Stomach (tissue), 9 donors: Measurements from ENCODE around the gene PLCE1. TPM values are rescaled to one million over a fixed set of nuclear protein-coding genes. Genes with fewer than 3 reads are reported as not detected.
"Not testable (repeated sequence)": the region's sequence is repeated elsewhere in the genome, so short reads cannot be mapped to it uniquely, and the experiment has no call there.

ENCODE experiments used
- DNase-seq, 2 donors: peaks; one replicate each; pipeline versions ENCODE4 v3.0.0 to v3.0.0-alpha.2; 2013 to 2019
- H3K27ac ChIP-seq, 5 donors: fragments of 200-600 bp in 4 of 5; sonication (generic) in 4 of 5; one replicate each; pipeline ENCODE4 v1.5.1; 2013 to 2019; ENCODE audit warnings: mild to moderate bottlenecking in 1 of 5, moderate library complexity in 1 of 5
- H3K27me3 ChIP-seq, 3 donors: fragments of 200-600 bp; sonication (generic); one replicate each; pipeline ENCODE4 v1.5.1; 2017 to 2019; ENCODE audit warnings: mixed run types in 1 of 3
- H3K36me3 ChIP-seq, 4 donors: fragments of 200-600 bp; sonication (generic); 1 replicate in 3 of 4; 2 replicates in 1 of 4; pipeline ENCODE4 v1.5.1; 2016 to 2019
- H3K4me1 ChIP-seq, 4 donors: fragments of 200-600 bp; sonication (generic); one replicate each; pipeline ENCODE4 v1.5.1; 2016 to 2019
- H3K4me3 ChIP-seq, 4 donors: fragments of 200-600 bp; sonication (generic) in 3 of 4; one replicate each; pipeline ENCODE4 v1.5.1; 2016 to 2019; ENCODE audit warnings: mild to moderate bottlenecking in 1 of 4
- H3K9me3 ChIP-seq, 4 donors: fragments of 200-600 bp; sonication (generic); one replicate each; pipeline ENCODE4 v1.5.1; 2016 to 2019
- EP300 ChIP-seq: sonication (generic); formaldehyde crosslinking; IDR thresholded peaks from one replicate; pipeline ENCODE4 v1.6.1; 2017; ENCODE audit warnings: antibody characterized with exemption
- POLR2A ChIP-seq, 4 donors: fragments of 450-650 bp; IDR thresholded peaks; one replicate each; pipeline ENCODE4 v1.6.1; 2016; ENCODE audit warnings: antibody characterized with exemption in 4 of 4, control low read depth in 2 of 4, mild to moderate bottlenecking in 1 of 4, moderate library complexity in 1 of 4
- POLR2AphosphoS5 ChIP-seq, 3 donors: sonication (generic); formaldehyde crosslinking; IDR thresholded peaks; one replicate each; pipeline ENCODE4 v1.6.1; 2016; ENCODE audit warnings: antibody characterized with exemption in 3 of 3
- WGBS, 5 donors: extraction: QIAGEN DNeasy Blood & Tissue Kit in 3 of 5; methylation state at CpG; one replicate each; pipeline versions ENCODE4 v1.1.5 to v1.1.7; 2013 to 2018; 5-methylcytosine and 5-hydroxymethylcytosine counted together
- intact Hi-C: fragments of 100-400 bp; cut with DNase I; formaldehyde crosslinking; loops from one replicate; pipeline ENCODE4 v1.15.1; 2023; ENCODE audit warnings: low total_unique reads
- polyA plus RNA-seq, 3 donors: library from polyadenylated mRNA; stranded (reverse); fragments of 200-250 nt; gene quantifications; one replicate each; pipeline ENCODE4 v1.2.3, GENCODE V29; 2013
- total RNA-seq, 5 donors: library from RNA; depleted of rRNA; stranded (reverse); fragments of >200 nt; gene quantifications; one replicate each; pipeline versions ENCODE4 v1.1.0 to v1.2.3, GENCODE V29; 2014 to 2016
- TF ChIP-seq, protein P1 (sequence below), 7 experiments: fragments of 450-650 bp in 4 of 7; fragments of 200-600 bp in 3 of 7; sonication (generic) in 3 of 7; IDR thresholded peaks; one replicate each; pipeline ENCODE4 v1.5.1; 2016 to 2019; ENCODE audit warnings: antibody characterized with exemption in 7 of 7, control low read depth in 2 of 7, mild to moderate bottlenecking in 1 of 7
- donor health status: healthy with polysubstance abuse.
- donor health status: Bipolar disorder and iron deficiency.
- donor health status: healthy.

Gene PLCE1
- total and polyA plus RNA-seq, 8 donors, result 0.98 to 25.5 (median 14.2) TPM

DNA sequence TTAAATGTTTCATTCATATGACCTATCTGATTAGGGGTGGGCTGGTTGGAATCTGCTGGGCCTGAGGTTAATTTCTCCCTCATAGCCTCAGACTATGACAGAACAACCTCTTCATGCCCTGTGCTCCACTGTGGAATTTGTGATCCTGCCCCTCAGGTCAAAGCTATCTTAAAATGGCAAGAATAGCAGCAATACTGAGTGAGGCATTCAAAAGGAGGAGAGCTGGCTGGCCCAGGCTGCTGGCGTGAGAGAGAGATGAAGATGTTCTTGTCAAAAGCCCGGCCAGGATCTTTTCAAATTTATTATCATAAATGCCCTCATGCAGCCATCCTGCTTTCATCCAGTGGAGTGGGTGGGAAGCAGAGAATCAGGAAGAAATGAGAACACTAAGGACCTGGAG is 41.8 kb upstream of the PLCE1 start:
- Histone ChIP-seq H3K36me3 (no peaks in the 10 kb centered on the region), H3K4me1 (no peaks in the 10 kb centered on the region), H3K4me3 (no peak overlapping the region), H3K27me3 (no peaks in the 10 kb centered on the region), H3K9me3 (no peaks in the 10 kb centered on the region), H3K27ac (no peak overlapping the region)
- TF ChIP-seq POLR2AphosphoS5 (IDR thresholded peaks at IDR 0.05) (no peak), EP300 (no peak), POLR2A (IDR thresholded peaks at IDR 0.05) (no peak)
- TF ChIP-seq, protein P1, sequence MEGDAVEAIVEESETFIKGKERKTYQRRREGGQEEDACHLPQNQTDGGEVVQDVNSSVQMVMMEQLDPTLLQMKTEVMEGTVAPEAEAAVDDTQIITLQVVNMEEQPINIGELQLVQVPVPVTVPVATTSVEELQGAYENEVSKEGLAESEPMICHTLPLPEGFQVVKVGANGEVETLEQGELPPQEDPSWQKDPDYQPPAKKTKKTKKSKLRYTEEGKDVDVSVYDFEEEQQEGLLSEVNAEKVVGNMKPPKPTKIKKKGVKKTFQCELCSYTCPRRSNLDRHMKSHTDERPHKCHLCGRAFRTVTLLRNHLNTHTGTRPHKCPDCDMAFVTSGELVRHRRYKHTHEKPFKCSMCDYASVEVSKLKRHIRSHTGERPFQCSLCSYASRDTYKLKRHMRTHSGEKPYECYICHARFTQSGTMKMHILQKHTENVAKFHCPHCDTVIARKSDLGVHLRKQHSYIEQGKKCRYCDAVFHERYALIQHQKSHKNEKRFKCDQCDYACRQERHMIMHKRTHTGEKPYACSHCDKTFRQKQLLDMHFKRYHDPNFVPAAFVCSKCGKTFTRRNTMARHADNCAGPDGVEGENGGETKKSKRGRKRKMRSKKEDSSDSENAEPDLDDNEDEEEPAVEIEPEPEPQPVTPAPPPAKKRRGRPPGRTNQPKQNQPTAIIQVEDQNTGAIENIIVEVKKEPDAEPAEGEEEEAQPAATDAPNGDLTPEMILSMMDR (IDR thresholded peaks at IDR 0.05), result no peak
- DNase-seq, result no peak
- intact Hi-C loops, result no loop called here
- WGBS, 5 donors, result 83 to 94% (median 88%) methylated on average over 2 of the region's 2 CpGs

DNA sequence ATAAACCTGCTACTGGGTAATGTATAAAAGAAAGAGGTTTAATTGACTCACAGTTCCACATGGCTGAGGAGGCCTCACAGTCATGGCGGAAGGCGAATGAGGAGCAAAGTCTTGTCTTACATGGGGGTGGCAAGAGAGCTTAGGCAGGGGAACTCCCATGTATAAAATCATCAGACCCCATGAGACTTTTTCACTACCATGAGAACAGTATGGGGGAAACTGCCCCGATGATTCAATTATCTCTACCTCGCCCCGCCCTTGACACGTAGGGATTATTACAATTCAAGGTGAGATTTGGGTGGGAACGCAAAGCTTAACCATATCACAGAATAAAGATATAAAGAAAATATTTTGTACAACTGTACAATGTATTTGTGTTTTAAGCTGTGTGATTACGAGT is 39.4 kb upstream of the PLCE1 start:
- Histone ChIP-seq H3K27me3 (no peaks in the 10 kb centered on the region), H3K9me3 (no peaks in the 10 kb centered on the region), H3K4me1 (no peaks in the 10 kb centered on the region), H3K27ac (no peak overlapping the region), H3K4me3 (no peak overlapping the region), H3K36me3 (no peaks in the 10 kb centered on the region)
- TF ChIP-seq, protein P1 (IDR thresholded peaks at IDR 0.05), result no peak
- TF ChIP-seq EP300, result no peak
- TF ChIP-seq POLR2A (IDR thresholded peaks at IDR 0.05), result no peak
- 92 to 95% (median 95%) methylated on average over 8 of the region's 8 CpGs for WGBS, 5 donors
- intact Hi-C loops, result no loop called here
- no peak for DNase-seq

DNA sequence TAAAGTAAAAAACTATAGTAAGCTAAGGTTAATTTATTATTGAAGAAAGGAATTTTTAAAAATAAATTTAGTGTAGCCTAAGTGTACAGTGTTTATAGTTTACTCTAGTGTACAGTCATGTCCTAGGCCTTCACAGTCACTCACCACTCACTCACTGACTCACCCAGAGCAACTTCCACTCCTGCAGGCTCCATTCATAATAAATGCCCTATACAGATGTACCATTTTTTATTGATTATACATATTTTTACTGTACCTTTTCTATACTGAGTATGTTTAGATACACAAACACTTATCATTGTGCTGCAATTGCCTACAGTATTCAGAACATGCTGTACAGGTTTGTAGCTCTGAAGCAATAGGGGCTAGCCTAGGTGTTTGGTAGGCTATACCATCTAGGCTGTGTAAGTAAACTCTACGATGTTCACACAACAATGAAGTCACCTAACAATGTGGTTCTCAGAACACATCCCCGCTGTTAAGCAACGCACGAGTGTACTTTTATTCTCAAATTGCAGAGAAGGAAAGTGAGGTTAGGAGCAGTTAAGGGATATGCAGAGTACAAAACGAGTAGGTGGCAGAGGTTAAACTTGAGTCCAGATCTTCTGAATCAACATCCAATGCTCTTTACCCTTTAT is 38.9 kb upstream of the PLCE1 start:
- intact Hi-C loops, result no loop called here
- Histone ChIP-seq H3K27ac (no peak overlapping the region), H3K9me3 (no peaks in the 10 kb centered on the region), H3K27me3 (no peaks in the 10 kb centered on the region), H3K4me3 (no peak overlapping the region), H3K36me3 (no peaks in the 10 kb centered on the region), H3K4me1 (no peaks in the 10 kb centered on the region)
- DNase-seq, result no peak
- 85 to 91% (median 89%) methylated on average over 5 of the region's 5 CpGs for WGBS, 5 donors
- TF ChIP-seq, protein P1 (IDR thresholded peaks at IDR 0.05), result no peak
- TF ChIP-seq EP300 (no peak), POLR2A (IDR thresholded peaks at IDR 0.05) (no peak), POLR2AphosphoS5 (IDR thresholded peaks at IDR 0.05) (no peak)

DNA sequence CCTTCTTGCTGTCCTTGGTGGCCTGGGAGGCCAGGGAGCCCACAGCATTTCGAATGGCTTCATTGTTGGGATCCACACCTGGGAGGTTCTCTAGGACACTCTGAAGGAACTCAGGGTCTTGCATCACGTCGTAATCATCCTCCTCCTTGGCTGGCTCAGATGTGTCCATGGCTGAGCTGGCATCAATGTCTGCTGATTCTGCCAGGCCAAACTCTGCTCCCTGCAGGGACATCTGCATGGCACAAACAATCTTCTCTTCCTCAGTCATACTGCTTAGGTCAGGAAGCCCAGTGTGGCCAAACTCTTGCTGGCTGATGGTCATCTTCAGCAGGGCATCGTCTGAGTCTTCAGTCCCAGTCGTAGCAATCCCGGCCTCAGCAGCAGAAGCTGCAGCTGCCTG is 34.9 kb upstream of the PLCE1 start:
- Histone ChIP-seq H3K27ac (no peak overlapping the region), H3K36me3 (no peaks in the 10 kb centered on the region), H3K9me3 (no peaks in the 10 kb centered on the region), H3K4me3 (no peak overlapping the region), H3K4me1 (no peaks in the 10 kb centered on the region), H3K27me3 (no peaks in the 10 kb centered on the region)
- DNase-seq, result no peak
- TF ChIP-seq POLR2A (IDR thresholded peaks at IDR 0.05) (no peak), EP300 (no peak), POLR2AphosphoS5 (IDR thresholded peaks at IDR 0.05) (no peak)
- TF ChIP-seq, protein P1 (IDR thresholded peaks at IDR 0.05), result no peak
- intact Hi-C loops, result no loop called here
- 88 to 98% (median 95%) methylated on average over 5 to 6 of the region's 6 CpGs for WGBS, 5 donors

DNA sequence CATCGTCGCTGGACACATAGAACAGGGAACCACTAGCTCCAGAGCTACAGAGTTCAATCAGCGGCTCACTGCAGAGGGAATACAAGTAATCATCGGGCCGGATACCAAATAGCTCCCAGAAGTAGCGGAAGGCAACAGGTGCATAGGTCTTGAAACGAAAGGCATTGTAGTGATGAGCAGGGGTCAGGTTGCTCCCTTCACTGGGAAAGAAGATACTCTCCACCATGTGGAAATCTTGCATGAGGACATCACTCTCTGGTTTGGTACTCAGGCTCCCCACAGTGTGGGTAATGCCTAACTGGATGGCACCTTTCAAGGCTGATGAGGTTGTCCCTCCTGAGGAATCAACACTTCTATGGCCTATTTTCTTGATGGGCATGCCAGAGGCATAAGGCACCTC is 32.7 kb upstream of the PLCE1 start:
- not testable (repeated sequence) for H3K9me3 ChIP-seq

More for the DNA sequence above, 32.7 kb upstream of the PLCE1 start:
- WGBS, 5 donors, result 94 to 98% (median 96%) methylated on average over 7 of the region's 7 CpGs
- intact Hi-C loops, H3K4me1 ChIP-seq, H3K36me3 ChIP-seq, H3K27ac ChIP-seq, DNase-seq, H3K27me3 ChIP-seq, H3K4me3 ChIP-seq: not testable (repeated sequence)
